ENCODE results near the gene PRM3.

GRCh38 chr16:11295672-11296071 lies 22.2 kb upstream of the PRM3 start:
- no peak for TF ChIP-seq POLR2AphosphoS5 (IDR thresholded peaks at IDR 0.05)
- no peak for TF ChIP-seq POLR2A (IDR thresholded peaks at IDR 0.05)
- TF ChIP-seq CTCF (IDR thresholded peaks at IDR 0.05) = no peak

Measured in breast epithelium (tissue), 3 donors.